SK-N-SH treated with all-trans-retinoic acid at 6 μM for 48 hours (cell line): ENCODE data around the gene RXRA.

Experiments
- ARNTL ChIP-seq: fragments of 450-650 bp; formaldehyde crosslinking; IDR thresholded peaks from 2 replicates; pipeline ENCODE4 v1.5.0; 2020; ENCODE audit warnings: low read depth, mild to moderate bottlenecking, moderate library complexity, borderline replicate concordance
- ISL1 ChIP-seq: fragments of 250-450 bp; sonication (Bioruptor Pico); IDR thresholded peaks from 2 replicates; pipeline ENCODE4 v2.1.2; 2022; ENCODE audit warnings: mild to moderate bottlenecking, moderate library complexity

- no peak for TF ChIP-seq ARNTL
- TF ChIP-seq ISL1 (CRISPR knock-in tag), result no peak
These were observed 84.0 kb downstream of the RXRA start for GRCh38 chr9:134410071-134410834.
